IPS DF 4.7 (cell line): ENCODE results near the gene GPA33.
"Not testable (repeated sequence)": the region's sequence is repeated elsewhere in the genome, so short reads cannot be mapped to it uniquely, and the experiment has no call there.

ENCODE experiments used
- DNase-seq: peaks from one replicate; pipeline ENCODE4 v3.0.0-alpha.2; 2013; ENCODE audit warnings: low spot score; ENCODE audit errors: extremely low read depth

Gene GPA33

GRCh38 chr1:167057241-167057688, 32.9 kb downstream of the GPA33 start:
- no peak for DNase-seq

DNA sequence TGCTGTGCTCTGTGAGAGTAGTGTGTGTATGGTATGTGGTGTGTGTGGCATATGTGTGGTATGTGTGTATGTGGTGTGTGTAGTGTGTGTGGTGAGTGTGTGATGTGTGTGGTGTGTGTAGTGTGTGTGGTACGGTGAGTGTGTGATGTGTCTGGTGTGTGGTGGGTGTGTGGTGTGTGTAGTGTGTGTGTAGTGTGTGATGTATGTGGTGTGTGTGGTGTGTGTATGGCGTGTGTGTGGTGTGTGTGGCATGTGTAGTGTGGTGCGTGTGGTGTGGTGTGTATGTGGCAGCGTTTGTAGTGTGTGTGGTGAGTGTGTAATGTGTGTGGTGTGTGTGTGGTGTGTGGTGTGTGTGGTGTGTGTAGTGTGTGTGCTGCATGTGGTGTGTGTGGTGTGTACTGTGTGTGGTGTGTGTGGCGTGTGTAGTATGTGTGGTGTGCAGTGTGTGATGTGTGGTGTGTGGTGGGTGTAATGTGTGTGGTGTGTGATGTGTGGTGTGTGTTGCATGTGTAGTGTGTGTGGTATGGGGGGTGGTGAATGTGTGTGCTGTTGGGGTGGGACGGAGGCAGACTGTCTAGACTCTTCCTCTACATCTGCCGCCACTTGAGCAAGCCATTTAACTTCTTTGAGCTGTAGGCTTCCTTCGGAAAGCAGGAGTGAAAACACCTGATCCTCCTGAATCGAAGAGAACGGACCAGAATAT, 33.5 kb downstream of the GPA33 start:
- DNase-seq = no peak

DNA sequence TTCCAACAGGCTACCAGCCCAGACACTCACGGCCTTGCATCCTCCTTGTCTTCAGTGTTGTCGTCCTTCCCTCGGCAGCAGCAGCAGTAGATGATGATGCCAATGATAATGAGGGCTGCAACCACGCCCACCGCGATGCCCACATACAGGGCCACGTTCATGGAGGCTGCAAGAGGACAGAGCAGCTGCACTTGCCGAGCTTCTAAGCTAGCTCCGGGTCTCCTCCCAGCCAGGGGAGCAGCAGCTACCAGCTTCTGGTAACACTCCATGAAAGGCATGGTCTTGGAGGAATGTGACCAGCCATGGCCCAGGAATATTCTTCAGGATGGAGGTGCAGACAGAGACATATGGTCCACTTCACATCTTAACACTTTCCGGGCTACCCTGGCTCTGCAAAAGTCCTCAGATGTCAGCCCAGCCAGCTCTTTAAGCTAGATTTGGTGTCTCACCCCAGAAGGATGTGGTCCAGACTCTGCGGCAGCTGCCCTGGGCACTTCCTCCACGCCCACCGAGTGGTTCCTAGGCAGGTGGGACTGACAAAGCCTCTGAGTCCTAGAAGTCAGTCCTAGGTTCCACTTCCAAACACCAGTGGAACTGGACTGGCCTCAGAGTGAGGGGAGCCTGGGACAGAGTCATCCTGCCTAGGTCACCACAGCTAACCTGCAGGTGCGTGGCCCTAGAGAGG, 35.1 kb downstream of the GPA33 start:
- DNase-seq = no peak

GRCh38 chr1:167054531-167054930, 35.6 kb downstream of the GPA33 start:
- no peak for DNase-seq

- DNase-seq = no peak
Observed at GRCh38 chr1:167052389-167052788, 37.8 kb downstream of the GPA33 start.

DNA sequence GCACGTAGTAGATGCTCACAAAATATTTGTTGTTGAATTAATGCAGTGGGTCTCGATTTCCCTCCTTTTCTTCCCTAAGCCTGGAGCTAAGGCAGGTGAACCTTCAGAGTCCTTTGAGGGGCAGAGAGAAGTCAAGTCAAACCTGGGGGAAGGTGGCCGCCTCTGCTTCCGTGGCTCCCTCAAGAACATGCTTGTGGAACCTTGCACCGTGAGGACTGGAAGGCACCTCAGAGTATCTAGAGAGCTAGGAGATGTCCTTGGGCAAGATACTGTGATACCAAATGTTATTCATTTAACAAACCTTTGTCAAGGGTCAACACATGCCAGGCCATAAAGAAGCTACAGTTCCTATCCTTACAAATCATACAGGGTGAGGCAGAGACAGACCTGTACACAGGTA, 38.3 kb downstream of the GPA33 start:
- DNase-seq = no peak

DNA sequence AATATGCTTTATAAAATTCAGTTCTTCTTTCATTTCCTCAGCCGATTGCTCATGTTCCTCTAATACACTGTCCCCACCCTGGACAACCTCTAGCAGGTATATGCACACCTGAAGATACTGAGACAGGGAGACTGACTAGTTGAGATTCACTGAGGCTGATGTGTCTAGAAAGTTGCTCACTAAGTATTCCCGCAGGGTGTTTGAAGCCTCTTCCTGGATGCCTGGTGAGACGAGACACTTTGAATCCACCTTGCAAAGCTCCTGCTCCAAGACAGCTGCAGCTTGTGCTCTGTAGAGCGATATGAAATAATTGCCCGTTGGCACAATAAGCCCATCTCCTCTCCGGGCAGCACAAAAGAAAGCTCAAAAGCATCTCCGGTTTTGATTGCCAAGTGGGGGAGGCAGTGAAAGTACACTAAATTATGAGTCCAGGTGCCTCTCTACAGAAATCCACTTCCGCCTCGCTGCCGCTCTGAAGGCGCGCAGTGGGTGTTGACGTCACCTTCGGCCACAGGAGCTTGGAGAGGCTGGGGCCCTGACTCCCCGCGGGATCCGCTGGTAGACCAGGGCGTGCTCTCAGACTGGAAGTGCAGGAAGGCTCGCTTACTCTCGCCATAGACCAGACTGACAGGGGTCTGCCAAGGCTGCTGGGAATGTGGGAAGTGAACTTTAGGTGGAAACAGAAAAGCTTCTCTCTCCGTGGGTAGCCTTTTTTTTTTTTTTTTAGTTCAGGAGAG, 46.3 kb downstream of the GPA33 start:
- no peak for DNase-seq

DNA sequence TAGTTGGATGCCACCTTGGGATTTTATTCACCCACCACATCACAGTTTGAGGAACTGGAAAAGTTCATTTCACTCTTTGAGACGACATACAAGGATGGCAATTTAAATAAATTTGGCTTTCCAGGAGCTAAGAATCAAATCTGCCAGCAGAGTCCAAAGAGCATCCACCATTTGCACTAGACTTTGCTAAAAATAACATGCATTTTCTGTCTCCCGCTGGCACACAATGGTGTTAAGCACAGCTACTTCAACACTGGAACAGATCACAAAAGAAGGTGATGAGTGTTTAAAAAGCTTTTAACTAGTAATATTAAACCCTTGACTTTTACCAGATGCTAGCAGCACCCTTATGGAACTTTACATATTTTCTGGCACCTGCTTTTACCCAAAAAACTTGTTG, 56.5 kb downstream of the GPA33 start:
- no peak for DNase-seq

DNA sequence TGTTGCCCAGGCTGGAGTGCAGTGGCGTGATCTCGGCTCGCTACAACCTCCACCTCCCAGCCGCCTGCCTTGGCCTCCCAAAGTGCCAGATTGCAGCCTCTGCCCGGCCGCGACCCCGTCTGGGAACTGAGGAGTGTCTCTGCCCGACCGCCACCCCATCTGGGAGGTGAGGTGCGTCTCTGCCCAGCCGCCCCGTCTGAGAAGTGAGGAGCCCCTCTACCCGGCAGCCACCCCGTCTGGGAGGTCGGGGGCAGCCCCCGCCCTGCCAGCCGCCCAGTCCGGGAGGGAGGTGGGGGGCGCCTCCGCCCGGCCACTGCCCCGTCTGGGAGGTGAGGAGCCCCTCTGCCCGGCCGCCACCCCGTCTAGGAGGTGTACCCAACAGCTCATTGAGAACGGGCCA, 60.6 kb downstream of the GPA33 start:
- not testable (repeated sequence) for DNase-seq

GRCh38 chr1:167022384-167022783, 67.8 kb downstream of the GPA33 start:
- DNase-seq = no peak

- no peak for DNase-seq
Observed at GRCh38 chr1:167016100-167016750, 74.0 kb downstream of the GPA33 start.

- no peak for DNase-seq
Observed at GRCh38 chr1:167013108-167013929, 76.9 kb downstream of the GPA33 start.

- DNase-seq = no peak
Observed at GRCh38 chr1:167012570-167012969, 77.6 kb downstream of the GPA33 start.

DNA sequence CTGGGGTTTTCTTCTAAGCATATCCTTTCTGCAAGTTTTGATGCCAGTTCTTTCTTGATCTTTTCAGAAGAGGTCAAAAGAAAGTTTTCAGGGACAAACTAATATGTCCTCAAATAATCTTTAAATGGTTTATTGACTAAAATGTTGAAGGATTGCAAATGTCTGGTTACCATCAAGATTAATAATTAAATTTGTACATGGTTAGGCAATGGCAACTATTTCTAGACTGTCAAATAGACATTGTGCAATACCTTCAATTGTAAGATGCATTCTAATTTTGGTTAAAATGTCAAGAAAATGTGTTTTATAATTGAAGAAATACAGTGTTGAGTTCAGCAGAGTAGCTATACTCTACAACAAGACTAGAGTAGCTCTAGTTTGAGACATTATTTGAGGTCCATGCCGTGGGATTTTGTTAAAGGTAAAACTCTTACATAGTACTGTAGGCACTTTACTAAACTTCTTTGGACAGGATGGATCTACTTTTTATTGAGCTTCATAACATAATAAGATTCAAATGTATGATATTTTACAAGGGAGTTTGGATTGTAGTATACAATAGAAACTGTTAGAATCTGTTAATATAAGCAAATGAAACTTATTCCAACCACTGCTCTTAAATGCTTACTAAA, 78.5 kb downstream of the GPA33 start:
- no peak for DNase-seq

DNA sequence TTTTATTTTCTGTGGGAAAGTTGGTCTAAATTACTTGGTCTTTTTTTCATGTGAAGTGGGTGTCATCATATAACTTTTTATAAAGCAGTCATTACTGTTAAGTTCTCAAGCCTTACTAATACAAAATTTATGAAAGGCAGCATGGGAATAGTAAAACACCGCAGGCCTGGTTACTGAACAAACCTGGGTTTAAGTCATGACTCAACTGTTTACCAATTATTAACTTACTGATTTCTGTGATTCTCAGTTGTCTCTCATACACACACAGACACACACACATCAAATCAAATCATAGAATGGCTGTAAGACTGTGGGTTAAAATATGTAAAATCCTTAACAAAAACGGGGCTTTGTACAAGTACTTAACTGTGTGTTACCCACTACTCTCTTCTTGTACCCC, 86.5 kb downstream of the GPA33 start:
- no peak for DNase-seq
